Amniotic stem cell (primary cell): Measurements from ENCODE around the gene KREMEN1.

ENCODE experiments used
- DNase-seq: peaks from one replicate; lab custom pipeline; 2025; lab: John Stamatoyannopoulos, UW

Gene KREMEN1

GRCh38 chr22:29184849-29185490 is 112.1 kb downstream of the KREMEN1 start:
- DNase-seq: no peak

- no peak for DNase-seq
Observed at GRCh38 chr22:29186302-29186701, 113.5 kb downstream of the KREMEN1 start.

- DNase-seq: no peak
Observed at GRCh38 chr22:29187831-29188230, 115.0 kb downstream of the KREMEN1 start.

- no peak for DNase-seq
Observed at GRCh38 chr22:29190051-29190450, 117.2 kb downstream of the KREMEN1 start.

GRCh38 chr22:29190918-29191317 is 118.1 kb downstream of the KREMEN1 start:
- DNase-seq: no peak

GRCh38 chr22:29193021-29193420 is 120.2 kb downstream of the KREMEN1 start:
- no peak for DNase-seq

- no peak for DNase-seq
Observed at GRCh38 chr22:29194184-29194583, 121.3 kb downstream of the KREMEN1 start.

- DNase-seq: no peak
Observed at GRCh38 chr22:29195118-29195963, 122.5 kb downstream of the KREMEN1 start.

- no peak for DNase-seq
Observed at GRCh38 chr22:29195964-29196666, 123.3 kb downstream of the KREMEN1 start.

- DNase-seq: no peak
Observed at GRCh38 chr22:29197096-29197495, 124.3 kb downstream of the KREMEN1 start.

GRCh38 chr22:29198240-29198639 is 125.4 kb downstream of the KREMEN1 start:
- DNase-seq: no peak

- DNase-seq: no peak
Observed at GRCh38 chr22:29199702-29200400, 127.0 kb downstream of the KREMEN1 start.

- DNase-seq: no peak
Observed at GRCh38 chr22:29200901-29201300, 128.1 kb downstream of the KREMEN1 start.

GRCh38 chr22:29201782-29202181 is 128.9 kb downstream of the KREMEN1 start:
- no peak for DNase-seq

- DNase-seq: no peak
Observed at GRCh38 chr22:29202212-29203192, 129.7 kb downstream of the KREMEN1 start.

GRCh38 chr22:29203488-29204454 is 130.9 kb downstream of the KREMEN1 start:
- no peak for DNase-seq

GRCh38 chr22:29204455-29205183 is 131.8 kb downstream of the KREMEN1 start:
- DNase-seq: no peak

GRCh38 chr22:29205252-29205593 is 132.4 kb downstream of the KREMEN1 start:
- DNase-seq: no peak
